SK-N-SH (cell line): ENCODE data around the gene SURF4.

Source experiments
- ELF1 ChIP-seq: IDR thresholded peaks from 2 replicates; pipeline ENCODE4 v1.4.0; 2012
- FOXM1 ChIP-seq: IDR thresholded peaks from 2 replicates; pipeline ENCODE4 v1.4.0; 2012; ENCODE audit warnings: low read depth, mild to moderate bottlenecking
- RAD21 ChIP-seq: IDR thresholded peaks from 2 replicates; pipeline ENCODE4 v1.6.1; 2012; ENCODE audit warnings: mild to moderate bottlenecking, low read length
- RCOR1 ChIP-seq: fragments of 150-350 bp; IDR thresholded peaks from 2 replicates; pipeline ENCODE4 v1.6.1; 2017; ENCODE audit warnings: antibody characterized with exemption, low read length
- RXRA ChIP-seq: IDR thresholded peaks from 2 replicates; pipeline ENCODE4 v1.4.0; 2012; ENCODE audit warnings: low read depth, mild to moderate bottlenecking, borderline replicate concordance
- YY1 ChIP-seq: IDR thresholded peaks from 2 replicates; pipeline ENCODE4 v1.4.0; 2012; ENCODE audit warnings: low read depth, mild to moderate bottlenecking
- TF ChIP-seq, protein P1 (sequence below): fragments of 200-600 bp; sonication (generic); IDR thresholded peaks from 2 replicates; pipeline ENCODE4 v1.6.1; 2017; ENCODE audit warnings: antibody characterized with exemption, mild to moderate bottlenecking, moderate library complexity

DNA sequence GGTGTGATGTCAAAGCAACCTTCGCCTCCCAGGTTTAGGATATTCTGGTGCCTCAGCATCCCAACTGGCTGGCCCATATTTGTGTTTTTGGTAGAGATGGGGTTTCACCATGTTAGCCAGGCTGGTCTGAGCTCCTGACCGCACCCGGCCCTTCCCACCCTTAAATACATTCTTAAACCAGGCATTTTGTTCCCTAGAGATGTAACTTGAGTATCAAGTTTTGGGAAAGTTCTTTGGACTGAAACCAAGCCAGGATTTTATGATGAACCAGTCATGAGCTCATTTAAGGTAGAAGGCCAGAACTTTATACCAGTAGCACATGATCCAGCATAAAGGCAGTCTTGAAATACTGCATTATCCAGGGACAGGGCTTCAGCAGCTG lies 24.3 kb downstream of the SURF4 start:
- TF ChIP-seq, protein P1, sequence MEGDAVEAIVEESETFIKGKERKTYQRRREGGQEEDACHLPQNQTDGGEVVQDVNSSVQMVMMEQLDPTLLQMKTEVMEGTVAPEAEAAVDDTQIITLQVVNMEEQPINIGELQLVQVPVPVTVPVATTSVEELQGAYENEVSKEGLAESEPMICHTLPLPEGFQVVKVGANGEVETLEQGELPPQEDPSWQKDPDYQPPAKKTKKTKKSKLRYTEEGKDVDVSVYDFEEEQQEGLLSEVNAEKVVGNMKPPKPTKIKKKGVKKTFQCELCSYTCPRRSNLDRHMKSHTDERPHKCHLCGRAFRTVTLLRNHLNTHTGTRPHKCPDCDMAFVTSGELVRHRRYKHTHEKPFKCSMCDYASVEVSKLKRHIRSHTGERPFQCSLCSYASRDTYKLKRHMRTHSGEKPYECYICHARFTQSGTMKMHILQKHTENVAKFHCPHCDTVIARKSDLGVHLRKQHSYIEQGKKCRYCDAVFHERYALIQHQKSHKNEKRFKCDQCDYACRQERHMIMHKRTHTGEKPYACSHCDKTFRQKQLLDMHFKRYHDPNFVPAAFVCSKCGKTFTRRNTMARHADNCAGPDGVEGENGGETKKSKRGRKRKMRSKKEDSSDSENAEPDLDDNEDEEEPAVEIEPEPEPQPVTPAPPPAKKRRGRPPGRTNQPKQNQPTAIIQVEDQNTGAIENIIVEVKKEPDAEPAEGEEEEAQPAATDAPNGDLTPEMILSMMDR: no peak
- no peak for TF ChIP-seq RXRA
- TF ChIP-seq FOXM1: no peak
- no peak for TF ChIP-seq RCOR1
- TF ChIP-seq RAD21: no peak
- TF ChIP-seq YY1: no peak
- no peak for TF ChIP-seq ELF1
